ENCODE measurements around the gene KRIT1.

The KRIT1 gene

GRCh38 chr7:92150450-92151017, 95.2 kb downstream of the KRIT1 start:
- DNase-seq = no peak

- DNase-seq = no peak
Observed at GRCh38 chr7:92149736-92150239, 95.9 kb downstream of the KRIT1 start.
